Fibroblast of pulmonary artery (primary cell): Measurements from ENCODE around the gene TSGA10IP.
A peak's percentile ranks its signal among the peaks of the same experiment; 100 is the strongest.

Experiments used
- DNase-seq: peaks from one replicate; pipeline ENCODE4 v3.0.0-alpha.2; 2010; ENCODE audit warnings: low read depth
- H3K4me3 ChIP-seq: replicated peaks from 2 replicates; pipeline ENCODE4 v1.5.1; 2011; ENCODE audit warnings: low read depth, mild to moderate bottlenecking, control low read depth, low read length, moderate library complexity
- TF ChIP-seq, protein P1 (sequence below): IDR thresholded peaks from 2 replicates; pipeline ENCODE4 v1.5.1; 2011; ENCODE audit warnings: mild to moderate bottlenecking, control low read depth, low read length, inconsistent platforms; ENCODE audit errors: missing control alignments

Gene TSGA10IP

DNA sequence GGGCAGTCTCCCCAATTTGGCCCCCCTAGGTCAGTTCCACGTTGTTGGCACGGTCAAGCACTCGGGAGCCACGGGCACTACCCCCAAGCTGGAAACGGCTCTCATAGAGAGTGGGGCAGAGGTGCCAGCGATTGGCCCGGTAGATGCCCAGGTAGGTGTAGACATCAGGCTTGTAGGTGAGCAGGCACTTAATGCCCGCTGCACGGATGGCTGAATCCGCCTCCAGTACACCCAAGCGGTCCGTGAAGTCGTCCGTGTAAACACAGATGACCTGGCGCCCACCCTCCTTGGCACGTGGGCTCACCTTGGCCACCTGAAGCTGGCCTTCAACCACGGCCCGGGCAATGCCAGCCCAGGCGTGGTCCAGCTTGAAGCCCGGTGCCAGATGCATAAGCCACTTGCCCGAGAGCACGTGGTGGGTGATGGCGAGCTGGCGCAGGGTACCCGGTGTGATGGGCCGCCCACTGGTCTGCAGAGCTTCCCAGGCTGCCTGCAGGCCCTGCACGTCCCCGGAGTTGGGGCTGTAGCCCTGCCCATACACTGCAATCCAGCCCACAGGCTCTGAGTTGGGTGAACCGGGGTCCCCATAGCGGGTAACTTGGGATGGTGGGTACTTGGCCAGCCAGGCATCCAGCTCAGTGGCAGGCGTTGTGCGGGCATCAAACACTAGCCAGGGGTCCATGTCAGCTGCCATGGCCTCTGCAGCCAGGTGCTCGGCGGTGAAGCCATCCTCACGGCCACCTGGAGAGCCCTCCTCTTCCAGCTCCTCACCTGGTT, 27.7 kb upstream of the TSGA10IP start:
- H3K4me3 ChIP-seq, result peak overlapping the region; percentile 95

DNA sequence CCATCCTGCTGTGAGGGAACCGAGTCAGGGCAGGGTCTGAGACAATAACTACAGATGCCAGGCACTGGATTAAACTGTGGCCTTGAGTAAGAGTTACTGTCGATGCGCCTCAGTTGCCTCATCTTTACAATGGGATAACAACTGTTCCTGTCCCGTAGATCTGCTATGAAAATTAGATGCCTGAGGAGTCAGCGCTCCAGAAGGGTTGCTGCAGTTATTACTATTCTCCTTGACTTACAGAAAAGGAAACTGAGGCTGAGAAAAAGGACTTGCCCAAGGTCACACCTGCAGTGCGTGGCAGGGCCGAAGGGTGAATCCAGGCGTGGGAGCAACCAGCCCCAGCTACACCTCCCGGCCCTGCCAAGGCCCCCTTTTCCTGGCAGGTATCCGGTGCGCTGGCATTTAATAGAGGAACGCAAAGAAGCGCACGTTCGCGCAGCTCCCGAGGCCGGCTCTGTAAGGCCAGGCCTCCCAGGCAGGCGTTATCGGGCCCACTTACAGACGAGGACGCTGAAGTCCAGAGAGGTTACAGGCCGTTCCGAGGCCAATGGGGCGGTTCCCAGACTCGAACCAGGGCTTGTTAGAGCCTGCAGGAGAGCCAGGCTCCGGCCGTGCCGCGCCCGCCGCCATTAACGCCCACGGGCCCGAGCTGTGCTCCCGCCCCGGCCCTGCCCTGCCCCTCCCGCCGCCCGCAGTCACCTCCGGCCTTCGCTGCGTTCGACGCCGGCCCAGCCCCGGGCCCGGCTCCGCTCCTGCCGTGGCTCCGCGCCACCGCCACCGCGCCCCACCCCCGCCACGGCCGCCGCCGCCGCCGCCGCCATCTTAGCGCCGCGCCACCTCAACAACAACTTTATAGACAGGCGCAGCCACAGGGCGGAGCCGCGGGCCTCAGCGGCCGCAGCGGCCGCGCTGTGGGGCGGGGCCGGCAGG, 26.8 kb upstream of the TSGA10IP start, which contains the start of gene C11orf68:
C11orf68 (minus strand) TSS at position 852 of the 930 bp plus-strand sequence; CDS start at position 821, 31 bp downstream.
- peak; percentile 36 for DNase-seq
- TF ChIP-seq, protein P1, sequence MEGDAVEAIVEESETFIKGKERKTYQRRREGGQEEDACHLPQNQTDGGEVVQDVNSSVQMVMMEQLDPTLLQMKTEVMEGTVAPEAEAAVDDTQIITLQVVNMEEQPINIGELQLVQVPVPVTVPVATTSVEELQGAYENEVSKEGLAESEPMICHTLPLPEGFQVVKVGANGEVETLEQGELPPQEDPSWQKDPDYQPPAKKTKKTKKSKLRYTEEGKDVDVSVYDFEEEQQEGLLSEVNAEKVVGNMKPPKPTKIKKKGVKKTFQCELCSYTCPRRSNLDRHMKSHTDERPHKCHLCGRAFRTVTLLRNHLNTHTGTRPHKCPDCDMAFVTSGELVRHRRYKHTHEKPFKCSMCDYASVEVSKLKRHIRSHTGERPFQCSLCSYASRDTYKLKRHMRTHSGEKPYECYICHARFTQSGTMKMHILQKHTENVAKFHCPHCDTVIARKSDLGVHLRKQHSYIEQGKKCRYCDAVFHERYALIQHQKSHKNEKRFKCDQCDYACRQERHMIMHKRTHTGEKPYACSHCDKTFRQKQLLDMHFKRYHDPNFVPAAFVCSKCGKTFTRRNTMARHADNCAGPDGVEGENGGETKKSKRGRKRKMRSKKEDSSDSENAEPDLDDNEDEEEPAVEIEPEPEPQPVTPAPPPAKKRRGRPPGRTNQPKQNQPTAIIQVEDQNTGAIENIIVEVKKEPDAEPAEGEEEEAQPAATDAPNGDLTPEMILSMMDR, result no peak
- peak within 1 kb of the TSS; percentile 95 for H3K4me3 ChIP-seq

More for the DNA sequence above, 27.7 kb upstream of the TSGA10IP start:
- DNase-seq, result no peak
- TF ChIP-seq, protein P1, result no peak

GRCh38 chr11:65919141-65919572, 26.1 kb upstream of the TSGA10IP start, which contains the start of gene DRAP1:
Gene DRAP1, plus strand, starts transcription at chr11:65919426. Its CDS starts 76 bp downstream, at chr11:65919502.
- peak; percentile 99 for DNase-seq
- peak within 1 kb of the TSS; percentile 95 for H3K4me3 ChIP-seq
- TF ChIP-seq, protein P1, result no peak

DNA sequence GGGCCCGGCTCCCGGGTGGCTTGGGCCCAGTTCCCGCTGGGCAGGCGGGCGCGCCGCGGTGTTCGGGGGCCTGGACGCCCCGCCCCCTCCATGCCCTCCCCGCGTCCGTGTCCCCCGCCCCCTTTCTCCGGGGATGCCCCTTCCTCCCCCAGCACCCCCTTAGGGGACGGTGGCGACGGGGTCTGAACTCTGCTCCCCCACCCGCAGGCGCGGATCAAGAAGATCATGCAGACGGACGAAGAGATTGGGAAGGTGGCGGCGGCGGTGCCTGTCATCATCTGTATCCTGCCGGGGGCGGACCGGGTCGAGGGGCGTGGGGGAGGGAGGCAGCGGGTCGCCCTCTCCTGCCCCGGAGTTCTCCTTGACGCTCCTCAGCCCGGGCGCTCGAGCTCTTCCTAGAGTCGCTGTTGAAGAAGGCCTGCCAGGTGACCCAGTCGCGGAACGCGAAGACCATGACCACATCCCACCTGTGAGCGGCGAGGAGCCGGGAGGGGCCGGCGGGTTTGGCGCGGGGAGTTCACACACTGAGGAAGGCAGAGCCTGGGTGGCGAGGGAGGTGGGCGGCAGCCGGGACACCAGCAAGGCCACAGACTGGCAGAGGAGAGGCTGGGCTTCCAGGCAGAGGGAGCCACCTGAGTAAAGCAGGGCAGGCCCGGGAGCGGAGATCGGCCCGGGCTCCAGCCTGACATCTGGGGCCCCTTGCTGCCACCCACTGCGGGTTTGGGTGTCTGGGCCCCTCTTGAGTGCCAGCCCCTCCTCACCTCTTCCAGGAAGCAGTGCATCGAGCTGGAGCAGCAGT, 25.5 kb upstream of the TSGA10IP start:
- peak overlapping the region; percentile 78 for H3K4me3 ChIP-seq
- DNase-seq, result no peak
- TF ChIP-seq, protein P1, result no peak

- peak overlapping the region; percentile 78 for H3K4me3 ChIP-seq
- TF ChIP-seq, protein P1, result no peak
- no peak for DNase-seq
Observed at GRCh38 chr11:65920372-65920802, 24.9 kb upstream of the TSGA10IP start.

GRCh38 chr11:65921033-65921555, 24.2 kb upstream of the TSGA10IP start:
- TF ChIP-seq, protein P1, result no peak
- peak overlapping the region; percentile 10 for H3K4me3 ChIP-seq
- no peak for DNase-seq
